Activated CD8-positive, alpha-beta memory T cell treated with anti-CD3 and anti-CD28 coated beads, Interleukin-2, amount 50 U/mL, for 48 hours (primary cell): ENCODE measurements around the gene EIF3A.
"Not testable (repeated sequence)": the region's sequence is repeated elsewhere in the genome, so short reads cannot be mapped to it uniquely, and the experiment has no call there.

ENCODE experiments used
- DNase-seq: peaks from one replicate; pipeline ENCODE4 v3.0.0-alpha.2; 2020

Gene EIF3A

DNA sequence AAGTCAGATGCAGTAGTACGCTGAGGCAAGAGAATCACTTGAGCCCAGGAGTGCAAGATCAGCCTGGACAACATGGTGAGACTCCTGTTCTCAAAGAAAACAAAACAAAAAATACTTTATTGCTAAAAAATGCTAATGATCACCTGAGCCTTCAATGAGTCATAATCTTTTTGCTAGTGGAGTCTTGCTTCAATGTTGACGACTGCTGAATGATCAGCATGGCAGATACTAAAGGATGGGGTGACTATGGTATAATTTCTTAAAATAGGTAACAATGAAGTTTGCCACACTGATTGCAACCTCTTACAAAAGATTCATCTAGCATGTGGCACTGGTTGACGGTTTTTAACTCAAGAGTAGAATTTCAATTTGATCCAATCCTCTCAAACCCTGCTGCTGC lies 28.8 kb downstream of the EIF3A start:
- no peak for DNase-seq

DNA sequence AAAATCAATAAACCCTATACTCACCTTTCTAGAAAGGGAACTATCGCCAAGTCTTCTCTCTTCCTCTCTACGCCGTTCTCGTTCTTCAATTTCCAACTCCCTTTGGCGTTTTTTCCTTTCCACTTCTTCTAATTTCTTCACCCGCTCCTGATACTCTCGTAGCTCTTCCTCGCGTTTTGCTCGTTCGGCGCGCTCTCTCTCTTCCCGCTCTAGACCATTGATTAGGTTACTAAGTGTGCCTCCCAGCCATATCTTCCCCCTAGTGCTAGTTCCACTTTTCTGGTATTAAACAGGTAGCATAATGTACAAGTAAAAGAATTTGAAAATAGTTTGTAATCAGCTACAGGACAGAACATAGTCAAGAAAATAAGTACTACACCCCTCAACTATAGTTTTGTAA lies 30.8 kb downstream of the EIF3A start:
- DNase-seq: no peak

DNA sequence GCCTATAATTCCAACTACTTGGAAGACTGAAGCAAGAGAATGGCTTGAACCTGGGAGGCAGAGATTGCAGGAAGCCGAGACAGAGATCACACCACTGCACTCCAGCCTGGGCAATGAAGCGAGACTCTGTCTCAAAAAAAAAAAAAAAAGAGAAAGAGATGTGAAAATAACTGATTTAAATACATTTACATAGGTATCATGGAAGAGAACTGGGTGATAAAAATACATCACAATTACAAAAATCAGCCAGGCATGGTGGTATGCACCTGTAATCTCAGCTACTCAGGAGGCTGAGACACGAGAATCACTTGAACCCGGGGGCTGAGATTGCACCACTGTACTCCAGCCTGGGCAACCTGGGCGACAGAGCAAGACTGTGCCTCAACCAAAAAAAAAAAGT lies 31.3 kb downstream of the EIF3A start:
- no peak for DNase-seq

- no peak for DNase-seq
Measured at GRCh38 chr10:119045561-119045960, 35.1 kb downstream of the EIF3A start.

DNA sequence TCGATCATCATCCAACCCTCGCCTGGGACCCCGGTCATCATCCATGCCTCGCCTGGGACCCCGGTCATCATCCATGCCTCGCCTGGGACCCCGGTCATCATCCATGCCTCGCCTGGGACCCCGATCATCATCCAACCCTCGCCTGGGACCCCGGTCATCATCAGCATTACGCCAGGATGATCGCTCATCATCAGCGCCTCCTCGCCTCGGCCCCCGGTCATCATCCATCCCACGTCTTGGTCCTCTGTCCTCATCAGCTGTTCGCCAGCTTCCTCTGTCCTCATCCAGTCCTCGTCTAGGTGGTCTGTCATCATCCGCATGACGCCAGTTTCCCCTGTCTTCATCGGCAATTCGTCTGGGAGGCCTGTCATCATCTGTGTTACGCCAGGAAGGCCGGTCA lies 38.4 kb downstream of the EIF3A start:
- no peak for DNase-seq

- DNase-seq: no peak
Measured at GRCh38 chr10:119041326-119041725, 39.3 kb downstream of the EIF3A start.

DNA sequence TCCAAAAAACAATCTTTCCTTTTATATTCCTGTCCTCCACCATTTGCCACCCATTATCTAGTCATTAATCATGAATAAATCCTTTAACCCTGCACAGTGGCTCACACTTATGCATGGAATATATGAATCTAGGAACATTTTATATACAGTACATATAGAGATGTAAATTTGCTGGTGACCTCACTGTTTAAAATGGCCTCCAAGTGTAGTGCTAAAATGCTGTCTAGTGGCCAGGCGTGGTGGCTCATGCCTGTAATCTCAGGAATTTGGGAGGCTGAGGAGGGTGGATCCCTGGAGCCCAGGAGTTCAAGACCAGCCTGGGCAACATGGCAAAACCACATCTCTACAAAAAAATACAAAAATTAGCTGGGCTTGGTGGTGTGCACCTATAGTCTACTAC lies 41.5 kb downstream of the EIF3A start:
- DNase-seq: no peak

- DNase-seq: peak; percentile 49
Measured at GRCh38 chr10:119031496-119032059, 49.0 kb downstream of the EIF3A start.

DNA sequence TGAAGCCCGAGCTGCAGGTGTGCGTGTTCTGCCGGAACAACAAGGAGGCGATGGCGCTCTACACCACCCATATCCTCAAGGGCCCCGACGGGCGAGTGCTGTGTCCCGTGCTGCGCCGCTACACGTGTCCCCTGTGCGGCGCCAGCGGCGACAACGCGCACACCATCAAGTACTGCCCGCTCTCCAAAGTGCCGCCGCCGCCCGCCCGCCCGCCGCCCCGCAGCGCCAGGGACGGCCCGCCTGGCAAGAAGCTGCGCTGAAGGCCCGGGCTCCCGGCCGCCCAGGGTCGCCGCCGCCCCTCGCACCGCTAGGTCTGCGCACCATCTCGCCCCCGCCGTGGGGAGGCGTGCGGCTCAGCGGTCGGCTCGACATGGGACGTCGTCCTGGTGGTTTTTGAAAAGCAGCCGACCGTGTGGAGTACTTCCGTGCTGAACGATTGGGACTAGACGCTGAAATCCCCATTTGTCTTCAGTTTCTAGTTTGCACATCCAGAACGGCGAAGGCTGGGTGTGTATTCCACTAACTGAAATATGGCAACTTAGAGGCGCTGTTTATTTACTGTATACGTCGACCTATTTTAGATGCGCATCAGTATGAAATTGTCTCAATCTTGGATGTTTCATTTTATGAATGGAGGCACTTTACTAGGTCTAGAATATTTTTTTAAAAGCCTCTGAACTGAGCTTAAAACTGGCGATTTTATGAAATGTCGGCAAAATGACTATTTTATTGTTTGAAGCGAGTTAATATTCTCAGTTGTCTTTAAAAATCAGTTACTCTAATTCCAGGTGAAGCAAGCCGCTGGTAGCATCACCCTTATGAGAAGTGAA lies 50.0 kb downstream of the EIF3A start:
- peak; percentile 81 for DNase-seq

- peak; percentile 66 for DNase-seq
Measured at GRCh38 chr10:119029613-119030420, 50.8 kb downstream of the EIF3A start, which contains the start of gene NANOS1. NANOS1 (plus strand) TSS chr10:119029714; CDS start chr10:119029802, 88 bp downstream.

GRCh38 chr10:119028900-119029612 lies 51.6 kb downstream of the EIF3A start:
- peak; percentile 88 for DNase-seq

DNA sequence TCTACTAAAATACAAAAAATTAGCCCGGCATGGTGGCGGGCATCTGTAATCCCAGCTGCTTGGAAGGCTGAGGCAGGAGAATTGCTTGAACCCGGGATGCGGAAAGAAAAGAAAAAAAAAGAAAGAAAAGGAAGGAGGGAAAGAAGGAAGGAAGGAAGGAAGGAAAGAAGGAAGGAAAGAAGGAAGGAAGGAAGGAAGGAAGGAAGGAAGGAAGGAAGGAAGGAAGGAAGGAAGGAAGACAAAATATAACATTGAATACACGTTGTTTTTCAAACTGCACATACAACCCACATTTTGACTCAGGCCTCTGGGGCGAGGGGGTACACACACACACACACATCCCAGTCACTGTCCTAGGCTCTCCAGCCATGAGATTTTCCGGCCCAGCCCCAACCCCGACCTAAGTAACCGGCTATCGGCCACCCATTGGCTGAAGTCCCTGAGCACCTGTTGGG lies 52.1 kb downstream of the EIF3A start:
- DNase-seq: not testable (repeated sequence)

DNA sequence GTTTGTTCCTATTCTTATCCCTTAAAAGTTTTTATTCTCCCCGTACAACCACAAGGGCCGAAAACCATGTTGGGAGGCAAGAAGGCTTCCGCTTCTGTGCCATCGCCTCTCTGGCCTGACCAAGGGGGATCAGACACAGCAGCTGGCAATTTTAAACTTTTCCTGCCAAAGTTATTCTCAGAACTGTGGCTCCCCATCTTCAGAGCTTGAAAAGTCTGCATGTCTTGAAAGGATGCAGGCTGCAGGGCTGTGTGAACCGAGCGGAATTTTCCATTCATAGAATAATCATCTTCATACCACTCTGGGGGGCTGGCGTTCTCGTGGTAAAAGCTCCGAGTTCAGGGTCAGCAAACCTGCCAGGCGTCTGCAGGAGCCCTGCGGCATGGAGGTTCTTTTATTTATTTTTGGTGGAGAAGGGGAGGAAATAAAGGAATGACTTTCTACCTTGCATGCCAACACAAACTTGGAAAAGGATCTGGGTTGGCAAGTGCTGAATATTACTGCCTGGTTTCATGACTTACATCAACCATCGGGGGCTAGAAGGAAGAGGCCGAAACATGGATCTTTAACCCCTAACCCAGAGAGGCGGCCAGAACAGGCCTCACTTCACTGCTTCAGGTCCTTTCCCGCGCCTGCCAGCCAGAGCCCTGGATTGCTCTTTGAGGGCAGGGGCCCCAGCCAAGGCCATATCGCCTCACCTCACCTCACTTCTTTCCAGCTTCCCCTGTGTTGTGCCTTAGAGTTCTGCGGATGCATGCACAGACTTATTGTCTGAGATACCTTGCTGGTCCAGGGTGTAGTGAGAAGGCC lies 54.1 kb downstream of the EIF3A start:
- DNase-seq: peak; percentile 48

GRCh38 chr10:119025776-119026175 lies 54.8 kb downstream of the EIF3A start:
- DNase-seq: peak; percentile 30

DNA sequence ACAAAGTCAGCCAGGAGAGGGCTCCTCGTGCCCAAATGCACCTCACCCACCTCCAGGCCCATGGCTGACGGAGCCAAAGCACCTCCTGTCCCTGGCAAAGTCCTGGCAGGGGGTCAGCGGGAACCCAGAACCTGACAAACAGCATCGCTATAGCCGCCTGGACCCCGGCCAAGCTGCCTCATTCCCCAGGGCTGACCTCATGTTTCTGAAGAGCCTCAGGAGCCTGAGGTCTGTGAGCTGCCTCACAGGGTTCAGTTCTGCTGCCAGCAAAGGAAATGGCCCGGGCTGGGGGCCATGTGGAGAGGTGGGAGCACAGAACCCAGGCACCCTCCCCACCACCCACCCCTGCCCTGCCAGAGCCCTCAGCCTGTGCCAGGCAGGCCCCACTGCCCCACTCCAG lies 55.3 kb downstream of the EIF3A start:
- DNase-seq: peak; percentile 45

GRCh38 chr10:119024882-119025281 lies 55.7 kb downstream of the EIF3A start:
- peak; percentile 20 for DNase-seq

GRCh38 chr10:119023553-119023868 lies 57.1 kb downstream of the EIF3A start:
- peak; percentile 37 for DNase-seq

GRCh38 chr10:119022846-119023552 lies 57.6 kb downstream of the EIF3A start:
- no peak for DNase-seq

DNA sequence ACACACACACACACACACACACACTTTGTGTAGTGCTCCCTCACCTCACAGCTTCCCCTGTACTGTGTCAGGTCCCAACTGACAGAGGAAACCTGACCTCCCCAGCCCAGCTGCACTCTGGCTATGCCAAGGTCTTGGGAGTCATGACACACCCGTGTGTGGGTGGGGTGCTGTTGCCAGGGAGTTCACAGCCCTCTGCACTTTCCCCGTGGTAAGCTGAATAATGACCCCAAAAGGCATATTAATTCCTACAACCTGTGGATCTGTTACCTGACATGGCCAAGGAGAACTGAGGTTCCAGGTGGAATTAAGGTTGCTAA lies 60.0 kb downstream of the EIF3A start:
- peak; percentile 52 for DNase-seq

- DNase-seq: no peak
Measured at GRCh38 chr10:119007211-119007574, 73.4 kb downstream of the EIF3A start.

- DNase-seq: no peak
Measured at GRCh38 chr10:119006451-119007210, 74.0 kb downstream of the EIF3A start.
